GM12878 (cell line): ENCODE measurements around the gene PRR14L. TPM values are rescaled to one million over a fixed set of nuclear protein-coding genes. Genes with fewer than 3 reads are reported as not detected.
A peak's percentile ranks its signal among the peaks of the same experiment; 100 is the strongest.

Source experiments
- ATAC-seq: fragments of 200-7000 bp; cut with Tn5 transposase; 3 replicates; pipeline ENCODE4 v1.9.1; 2020; ENCODE audit warnings: mild to moderate bottlenecking, moderate library complexity
- BruUV-seq: library from RNA; stranded (reverse); fragments of 400-500 nt; replicated peaks from 2 replicates; lab custom pipeline; 2021; lab: Mats Ljungman, UMichigan
- CTCF ChIA-PET: fragments of 300-600 bp; sonication (Branson Sonifier 250); formaldehyde crosslinking; extraction: SDS; loops from one replicate; lab custom pipeline; 2021; ENCODE audit warnings: inconsistent platforms; lab: Yijun Ruan, JAX
- POLR2A ChIA-PET: fragments of 350-600 bp; formaldehyde crosslinking; extraction: SDS; loops from one replicate; lab custom pipeline; 2021; ENCODE audit warnings: inconsistent platforms; lab: Charles Lee
- RAD21 ChIA-PET: fragments of 300-600 bp; sonication (Branson Sonifier 250); formaldehyde crosslinking; loops from one replicate; lab custom pipeline; 2023; ENCODE audit warnings: antibody characterized with exemption; ENCODE audit not compliant: unreplicated experiment; lab: Charles Lee
- SMC1A ChIA-PET: fragments of 300-600 bp; sonication (Branson Sonifier 250); formaldehyde crosslinking; loops from one replicate; lab custom pipeline; 2023; ENCODE audit not compliant: unreplicated experiment, uncharacterized antibody; lab: Charles Lee
- DNase-seq: peaks from one replicate; pipeline ENCODE4 v3.0.0-alpha.2; 2011; ENCODE audit warnings: low read depth, low spot score
- FAIRE-seq: peaks from 3 replicates; lab custom pipeline; 2011; peaks lifted over from hg19 to GRCh38; lab: Jason Lieb, UNC
- H2AFZ ChIP-seq: 2 replicates; pipeline ENCODE4 v1.6.0; 2011; ENCODE audit warnings: low read depth, low read length, control low read depth; ENCODE audit not compliant: control insufficient read depth
- H3K27ac ChIP-seq: 2 replicates; pipeline ENCODE4 v1.5.1; 2011; ENCODE audit warnings: control low read depth; ENCODE audit not compliant: control insufficient read depth, insufficient read depth
- H3K27me3 ChIP-seq, 2 experiments: replicated peaks in 1 of 2; 2 replicates each; pipeline versions ENCODE4 v1.6.0 to v1.6.1; 2011; ENCODE audit warnings: low read length in 1 of 2; ENCODE audit not compliant: control insufficient read depth in 2 of 2, insufficient read depth in 2 of 2
- H3K36me3 ChIP-seq, 2 experiments: 2 replicates each; pipeline ENCODE4 v1.5.1; 2011; ENCODE audit warnings: low read length in 1 of 2; ENCODE audit not compliant: control insufficient read depth in 2 of 2, insufficient read depth in 2 of 2
- H3K4me1 ChIP-seq: 2 replicates; pipeline ENCODE4 v1.6.1; 2011; ENCODE audit warnings: mild to moderate bottlenecking, low read length, moderate library complexity, mixed read lengths; ENCODE audit not compliant: control insufficient read depth, insufficient read depth
- H3K4me2 ChIP-seq: 2 replicates; pipeline ENCODE4 v1.6.0; 2011; ENCODE audit warnings: control low read depth; ENCODE audit not compliant: control insufficient read depth, insufficient read depth
- H3K4me3 ChIP-seq: fragments of 200-600 bp; sonication (generic); 2 replicates; pipeline ENCODE4 v1.5.1; 2016
- H3K79me2 ChIP-seq: 2 replicates; pipeline ENCODE4 v1.6.0; 2011; ENCODE audit warnings: low read length; ENCODE audit not compliant: control insufficient read depth, insufficient read depth
- H3K9ac ChIP-seq: 2 replicates; pipeline ENCODE4 v1.8.0; 2011; ENCODE audit warnings: low read length, control low read depth, mixed read lengths; ENCODE audit not compliant: control insufficient read depth, insufficient read depth
- H3K9me3 ChIP-seq: replicated peaks from 3 replicates; pipeline ENCODE4 v1.5.1; 2011; ENCODE audit warnings: mild to moderate bottlenecking, low read length; ENCODE audit not compliant: control insufficient read depth, insufficient read depth
- H4K20me1 ChIP-seq: 2 replicates; pipeline ENCODE4 v1.6.0; 2011; ENCODE audit not compliant: control insufficient read depth, insufficient read depth
- MYC ChIP-seq: IDR thresholded peaks from 2 replicates; pipeline ENCODE4 v1.6.1; 2011; ENCODE audit warnings: mild to moderate bottlenecking, low read length, moderate library complexity, inconsistent platforms; ENCODE audit not compliant: insufficient read depth, insufficient replicate concordance, insufficient read length, severe bottlenecking
- WGBS: methylation state at CpG from one replicate; pipeline ENCODE4 v1.1.6; 2016; ENCODE audit warnings: low lambda C conversion rate; ENCODE audit not compliant: insufficient replicate concordance, insufficient coverage; ENCODE audit errors: missing lambda C conversion rate; 5-methylcytosine and 5-hydroxymethylcytosine counted together
- in situ Hi-C: fragments of 300-500 bp; cut with MboI; formaldehyde crosslinking; loops from 9 replicates; pipeline ENCODE4 v1.14.3; 2018; ENCODE audit warnings: mixed read lengths
- intact Hi-C: fragments of 100-400 bp; cut with micrococcal nuclease; formaldehyde crosslinking; loops from one replicate; pipeline ENCODE4 v1.14.2; 2022; ENCODE audit not compliant: unreplicated experiment
- polyA plus RNA-seq, 11 experiments: library from polyadenylated mRNA; depleted of rRNA in 4 of 11; unstranded in 6 of 11; stranded (reverse) in 5 of 11; fragments of >200 nt; fragmentation: Nextera tagmentation in 4 of 11; fragmentation: Illumina TruSeq in 1 of 11; extraction: Ambion mirVana in 4 of 11; extraction: Trizol in 1 of 11; gene quantifications; 1 replicate in 1 of 11; 2 replicates in 10 of 11; pipeline versions ENCODE4 v1.2.1 to v1.2.3, GENCODE V29; 2011 to 2016; ENCODE audit warnings: inconsistent platforms in 2 of 11, missing spikeins in 2 of 11, low read depth in 1 of 11
- total RNA-seq, 4 experiments: library from RNA; depleted of rRNA in 3 of 4; stranded (reverse); fragments of >200 nt in 3 of 4; fragmentation: Illumina TruSeq in 1 of 4; extraction: Trizol in 1 of 4; gene quantifications; 2 replicates each; pipeline versions ENCODE4 v1.2.1 to v1.2.3, GENCODE V29; 2013 to 2021
- TF ChIP-seq, protein P1 (sequence below): fragments of 450-650 bp; IDR thresholded peaks from 2 replicates; pipeline ENCODE4 v1.6.1; 2018; ENCODE audit warnings: borderline replicate concordance, mild to moderate bottlenecking; ENCODE audit not compliant: partially characterized antibody
- TF ChIP-seq, protein P2 (sequence below): fragments of 450-650 bp; IDR thresholded peaks from 2 replicates; pipeline ENCODE4 v1.6.1; 2016; ENCODE audit warnings: mild to moderate bottlenecking, moderate library complexity, borderline replicate concordance

Gene PRR14L
- total and polyA plus RNA-seq, 10 of the 15 experiments (the other 5 are each of a cell fraction or from before 2014, with no cell fraction given): 4.2 to 49.0 (median 21.4) TPM

DNA sequence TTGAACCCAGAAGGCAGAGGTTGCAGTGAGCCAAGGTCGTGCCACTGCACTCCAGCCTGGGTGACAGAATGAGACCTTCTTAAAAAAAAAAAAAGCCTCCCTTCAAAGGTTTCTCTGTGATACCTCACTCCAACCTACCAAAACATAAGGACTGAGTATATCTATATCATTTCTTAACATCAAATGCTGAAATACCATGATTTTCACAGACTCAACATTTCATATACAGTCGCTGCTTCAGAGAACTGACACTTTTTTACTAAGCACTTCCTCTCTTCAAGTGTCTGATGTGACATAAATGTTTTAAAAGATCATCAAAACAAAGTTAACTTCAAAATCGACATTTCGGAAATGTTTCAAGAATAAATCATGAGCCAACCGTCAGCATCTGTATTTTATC, 12.0 kb downstream of the PRR14L start (continued):
- TF ChIP-seq MYC: no peak

DNA sequence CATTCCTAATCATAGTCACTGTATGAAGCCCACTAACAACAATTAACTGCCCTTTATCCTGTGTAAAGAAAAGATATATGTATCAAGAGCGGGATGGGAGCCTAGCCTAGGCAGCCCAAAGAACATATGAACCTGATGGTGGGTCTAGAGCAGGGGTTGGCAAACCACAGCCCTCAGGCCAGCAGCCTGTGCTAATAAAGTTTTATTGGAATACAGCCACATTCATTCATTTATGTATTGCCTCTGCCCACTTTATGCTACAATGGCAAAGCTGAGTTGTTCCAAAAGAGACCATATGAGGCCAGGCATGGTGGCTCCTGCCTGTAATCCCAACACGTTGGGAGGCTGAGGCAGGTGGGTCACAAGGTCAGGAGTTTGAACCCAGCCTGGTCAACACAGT, 13.5 kb downstream of the PRR14L start:
- no peak overlapping the region for H3K4me2 ChIP-seq
- H3K79me2 ChIP-seq: peaks cover 14% of the 10 kb centered on the region
- ChIA-PET RAD21 (no interaction called here), CTCF (no interaction called here), POLR2A (interaction anchor here (0.7 kb wide), 1 partner anchor 22 kb away, joined by 3 read pairs; no protein-coding TSS in a partner anchor), SMC1A (no interaction called here)
- TF ChIP-seq, protein P1, sequence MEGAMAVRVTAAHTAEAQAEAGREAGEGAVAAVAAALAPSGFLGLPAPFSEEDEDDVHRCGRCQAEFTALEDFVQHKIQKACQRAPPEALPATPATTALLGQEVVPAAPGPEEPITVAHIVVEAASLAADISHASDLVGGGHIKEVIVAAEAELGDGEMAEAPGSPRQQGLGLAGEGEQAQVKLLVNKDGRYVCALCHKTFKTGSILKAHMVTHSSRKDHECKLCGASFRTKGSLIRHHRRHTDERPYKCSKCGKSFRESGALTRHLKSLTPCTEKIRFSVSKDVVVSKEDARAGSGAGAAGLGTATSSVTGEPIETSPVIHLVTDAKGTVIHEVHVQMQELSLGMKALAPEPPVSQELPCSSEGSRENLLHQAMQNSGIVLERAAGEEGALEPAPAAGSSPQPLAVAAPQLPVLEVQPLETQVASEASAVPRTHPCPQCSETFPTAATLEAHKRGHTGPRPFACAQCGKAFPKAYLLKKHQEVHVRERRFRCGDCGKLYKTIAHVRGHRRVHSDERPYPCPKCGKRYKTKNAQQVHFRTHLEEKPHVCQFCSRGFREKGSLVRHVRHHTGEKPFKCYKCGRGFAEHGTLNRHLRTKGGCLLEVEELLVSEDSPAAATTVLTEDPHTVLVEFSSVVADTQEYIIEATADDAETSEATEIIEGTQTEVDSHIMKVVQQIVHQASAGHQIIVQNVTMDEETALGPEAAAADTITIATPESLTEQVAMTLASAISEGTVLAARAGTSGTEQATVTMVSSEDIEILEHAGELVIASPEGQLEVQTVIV: no peak
- TF ChIP-seq, protein P2, sequence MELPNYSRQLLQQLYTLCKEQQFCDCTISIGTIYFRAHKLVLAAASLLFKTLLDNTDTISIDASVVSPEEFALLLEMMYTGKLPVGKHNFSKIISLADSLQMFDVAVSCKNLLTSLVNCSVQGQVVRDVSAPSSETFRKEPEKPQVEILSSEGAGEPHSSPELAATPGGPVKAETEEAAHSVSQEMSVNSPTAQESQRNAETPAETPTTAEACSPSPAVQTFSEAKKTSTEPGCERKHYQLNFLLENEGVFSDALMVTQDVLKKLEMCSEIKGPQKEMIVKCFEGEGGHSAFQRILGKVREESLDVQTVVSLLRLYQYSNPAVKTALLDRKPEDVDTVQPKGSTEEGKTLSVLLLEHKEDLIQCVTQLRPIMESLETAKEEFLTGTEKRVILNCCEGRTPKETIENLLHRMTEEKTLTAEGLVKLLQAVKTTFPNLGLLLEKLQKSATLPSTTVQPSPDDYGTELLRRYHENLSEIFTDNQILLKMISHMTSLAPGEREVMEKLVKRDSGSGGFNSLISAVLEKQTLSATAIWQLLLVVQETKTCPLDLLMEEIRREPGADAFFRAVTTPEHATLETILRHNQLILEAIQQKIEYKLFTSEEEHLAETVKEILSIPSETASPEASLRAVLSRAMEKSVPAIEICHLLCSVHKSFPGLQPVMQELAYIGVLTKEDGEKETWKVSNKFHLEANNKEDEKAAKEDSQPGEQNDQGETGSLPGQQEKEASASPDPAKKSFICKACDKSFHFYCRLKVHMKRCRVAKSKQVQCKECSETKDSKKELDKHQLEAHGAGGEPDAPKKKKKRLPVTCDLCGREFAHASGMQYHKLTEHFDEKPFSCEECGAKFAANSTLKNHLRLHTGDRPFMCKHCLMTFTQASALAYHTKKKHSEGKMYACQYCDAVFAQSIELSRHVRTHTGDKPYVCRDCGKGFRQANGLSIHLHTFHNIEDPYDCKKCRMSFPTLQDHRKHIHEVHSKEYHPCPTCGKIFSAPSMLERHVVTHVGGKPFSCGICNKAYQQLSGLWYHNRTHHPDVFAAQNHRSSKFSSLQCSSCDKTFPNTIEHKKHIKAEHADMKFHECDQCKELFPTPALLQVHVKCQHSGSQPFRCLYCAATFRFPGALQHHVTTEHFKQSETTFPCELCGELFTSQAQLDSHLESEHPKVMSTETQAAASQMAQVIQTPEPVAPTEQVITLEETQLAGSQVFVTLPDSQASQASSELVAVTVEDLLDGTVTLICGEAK: peak; percentile 80
- WGBS: 97% methylated on average over 2 of the region's 2 CpGs
- no peaks in the 10 kb centered on the region for H3K9me3 ChIP-seq
- intact Hi-C loops (no loop called here), in situ Hi-C loops (no loop called here)
- no peak overlapping the region for H2AFZ ChIP-seq
- ATAC-seq (no peak), FAIRE-seq (no peak), DNase-seq (no peak)
- H3K4me1 ChIP-seq: peaks cover 4% of the 10 kb centered on the region
- H3K36me3 ChIP-seq: peaks cover 3 to 9% of the 10 kb centered on the region in 2 experiments
- no peaks in the 10 kb centered on the region for H4K20me1 ChIP-seq
- BruUV-seq: no TSS peak
- H3K27me3 ChIP-seq: no peaks in the 10 kb centered on the region
- no peak overlapping the region for H3K4me3 ChIP-seq
- no peak overlapping the region for H3K9ac ChIP-seq
- no peak overlapping the region for H3K27ac ChIP-seq
